GM12878 (cell line): ENCODE measurements around the gene ZC3H10. TPM values are rescaled to one million over a fixed set of nuclear protein-coding genes. Genes with fewer than 3 reads are reported as not detected.

Source experiments
- ATAC-seq: fragments of 200-7000 bp; cut with Tn5 transposase; 3 replicates; pipeline ENCODE4 v1.9.1; 2020; ENCODE audit warnings: mild to moderate bottlenecking, moderate library complexity
- BruUV-seq: library from RNA; stranded (reverse); fragments of 400-500 nt; replicated peaks from 2 replicates; lab custom pipeline; 2021; lab: Mats Ljungman, UMichigan
- CTCF ChIA-PET: fragments of 300-600 bp; sonication (Branson Sonifier 250); formaldehyde crosslinking; extraction: SDS; loops from one replicate; lab custom pipeline; 2021; ENCODE audit warnings: inconsistent platforms; lab: Yijun Ruan, JAX
- POLR2A ChIA-PET: fragments of 350-600 bp; formaldehyde crosslinking; extraction: SDS; loops from one replicate; lab custom pipeline; 2021; ENCODE audit warnings: inconsistent platforms; lab: Charles Lee
- RAD21 ChIA-PET: fragments of 300-600 bp; sonication (Branson Sonifier 250); formaldehyde crosslinking; loops from one replicate; lab custom pipeline; 2023; ENCODE audit warnings: antibody characterized with exemption; ENCODE audit not compliant: unreplicated experiment; lab: Charles Lee
- SMC1A ChIA-PET: fragments of 300-600 bp; sonication (Branson Sonifier 250); formaldehyde crosslinking; loops from one replicate; lab custom pipeline; 2023; ENCODE audit not compliant: unreplicated experiment, uncharacterized antibody; lab: Charles Lee
- DNase-seq: peaks from one replicate; pipeline ENCODE4 v3.0.0-alpha.2; 2011; ENCODE audit warnings: low read depth, low spot score
- FAIRE-seq: peaks from 3 replicates; lab custom pipeline; 2011; peaks lifted over from hg19 to GRCh38; lab: Jason Lieb, UNC
- H2AFZ ChIP-seq: 2 replicates; pipeline ENCODE4 v1.6.0; 2011; ENCODE audit warnings: low read depth, low read length, control low read depth; ENCODE audit not compliant: control insufficient read depth
- H3K27ac ChIP-seq: 2 replicates; pipeline ENCODE4 v1.5.1; 2011; ENCODE audit warnings: control low read depth; ENCODE audit not compliant: control insufficient read depth, insufficient read depth
- H3K27me3 ChIP-seq, 2 experiments: replicated peaks in 1 of 2; 2 replicates each; pipeline versions ENCODE4 v1.6.0 to v1.6.1; 2011; ENCODE audit warnings: low read length in 1 of 2; ENCODE audit not compliant: control insufficient read depth in 2 of 2, insufficient read depth in 2 of 2
- H3K36me3 ChIP-seq, 2 experiments: 2 replicates each; pipeline ENCODE4 v1.5.1; 2011; ENCODE audit warnings: low read length in 1 of 2; ENCODE audit not compliant: control insufficient read depth in 2 of 2, insufficient read depth in 2 of 2
- H3K4me1 ChIP-seq: 2 replicates; pipeline ENCODE4 v1.6.1; 2011; ENCODE audit warnings: mild to moderate bottlenecking, low read length, moderate library complexity, mixed read lengths; ENCODE audit not compliant: control insufficient read depth, insufficient read depth
- H3K4me2 ChIP-seq: 2 replicates; pipeline ENCODE4 v1.6.0; 2011; ENCODE audit warnings: control low read depth; ENCODE audit not compliant: control insufficient read depth, insufficient read depth
- H3K4me3 ChIP-seq: fragments of 200-600 bp; sonication (generic); 2 replicates; pipeline ENCODE4 v1.5.1; 2016
- H3K79me2 ChIP-seq: 2 replicates; pipeline ENCODE4 v1.6.0; 2011; ENCODE audit warnings: low read length; ENCODE audit not compliant: control insufficient read depth, insufficient read depth
- H3K9ac ChIP-seq: 2 replicates; pipeline ENCODE4 v1.8.0; 2011; ENCODE audit warnings: low read length, control low read depth, mixed read lengths; ENCODE audit not compliant: control insufficient read depth, insufficient read depth
- H3K9me3 ChIP-seq: replicated peaks from 3 replicates; pipeline ENCODE4 v1.5.1; 2011; ENCODE audit warnings: mild to moderate bottlenecking, low read length; ENCODE audit not compliant: control insufficient read depth, insufficient read depth
- H4K20me1 ChIP-seq: 2 replicates; pipeline ENCODE4 v1.6.0; 2011; ENCODE audit not compliant: control insufficient read depth, insufficient read depth
- CBFB ChIP-seq: IDR thresholded peaks from 2 replicates; pipeline ENCODE4 v1.6.1; 2016; ENCODE audit warnings: antibody characterized with exemption, low read depth
- EZH2 ChIP-seq: IDR thresholded peaks from 2 replicates; pipeline ENCODE4 v1.6.1; 2012; ENCODE audit warnings: low read depth, mild to moderate bottlenecking, control low read depth, inconsistent platforms, low read length, borderline replicate concordance; ENCODE audit not compliant: control insufficient read depth
- MAX ChIP-seq: IDR thresholded peaks from 2 replicates; pipeline ENCODE4 v1.6.1; 2012; ENCODE audit warnings: low read depth, low read length, improper control_type of control experiment
- PAX8 ChIP-seq: fragments of 450-650 bp; IDR thresholded peaks from 2 replicates; pipeline ENCODE4 v1.6.1; 2017; ENCODE audit warnings: mild to moderate bottlenecking, moderate library complexity
- PKNOX1 ChIP-seq: fragments of 450-650 bp; IDR thresholded peaks from 2 replicates; pipeline ENCODE4 v1.6.1; 2016; ENCODE audit warnings: mild to moderate bottlenecking
- RUNX3 ChIP-seq: IDR thresholded peaks from 2 replicates; pipeline ENCODE4 v1.6.1; 2012; ENCODE audit warnings: low read length, inconsistent platforms
- SMAD1 ChIP-seq: fragments of 450-650 bp; IDR thresholded peaks from 2 replicates; pipeline ENCODE4 v1.6.1; 2018; ENCODE audit warnings: mild to moderate bottlenecking, low read depth; ENCODE audit not compliant: partially characterized antibody
- TCF12 ChIP-seq: IDR thresholded peaks from 2 replicates; pipeline ENCODE4 v1.6.1; 2011; ENCODE audit warnings: low read depth, mild to moderate bottlenecking, low read length
- ZNF24 ChIP-seq: fragments of 450-650 bp; IDR thresholded peaks from 2 replicates; pipeline ENCODE4 v1.6.1; 2017; ENCODE audit warnings: antibody characterized with exemption, mild to moderate bottlenecking
- ZSCAN29 ChIP-seq: fragments of 450-650 bp; IDR thresholded peaks from 2 replicates; pipeline ENCODE4 v1.6.1; 2017; ENCODE audit warnings: mild to moderate bottlenecking, moderate library complexity
- ZZZ3 ChIP-seq: IDR thresholded peaks from 2 replicates; pipeline ENCODE4 v1.6.1; 2011; ENCODE audit warnings: low read depth; ENCODE audit not compliant: control insufficient read depth, insufficient read length
- WGBS: methylation state at CpG from one replicate; pipeline ENCODE4 v1.1.6; 2016; ENCODE audit warnings: low lambda C conversion rate; ENCODE audit not compliant: insufficient replicate concordance, insufficient coverage; ENCODE audit errors: missing lambda C conversion rate; 5-methylcytosine and 5-hydroxymethylcytosine counted together
- in situ Hi-C: fragments of 300-500 bp; cut with MboI; formaldehyde crosslinking; loops from 9 replicates; pipeline ENCODE4 v1.14.3; 2018; ENCODE audit warnings: mixed read lengths
- intact Hi-C: fragments of 100-400 bp; cut with micrococcal nuclease; formaldehyde crosslinking; loops from one replicate; pipeline ENCODE4 v1.14.2; 2022; ENCODE audit not compliant: unreplicated experiment
- polyA plus RNA-seq, 11 experiments: library from polyadenylated mRNA; depleted of rRNA in 4 of 11; unstranded in 6 of 11; stranded (reverse) in 5 of 11; fragments of >200 nt; fragmentation: Nextera tagmentation in 4 of 11; fragmentation: Illumina TruSeq in 1 of 11; extraction: Ambion mirVana in 4 of 11; extraction: Trizol in 1 of 11; gene quantifications; 1 replicate in 1 of 11; 2 replicates in 10 of 11; pipeline versions ENCODE4 v1.2.1 to v1.2.3, GENCODE V29; 2011 to 2016; ENCODE audit warnings: inconsistent platforms in 2 of 11, missing spikeins in 2 of 11, low read depth in 1 of 11
- total RNA-seq, 4 experiments: library from RNA; depleted of rRNA in 3 of 4; stranded (reverse); fragments of >200 nt in 3 of 4; fragmentation: Illumina TruSeq in 1 of 4; extraction: Trizol in 1 of 4; gene quantifications; 2 replicates each; pipeline versions ENCODE4 v1.2.1 to v1.2.3, GENCODE V29; 2013 to 2021

ZC3H10 gene
- total and polyA plus RNA-seq, 10 of the 15 experiments (the other 5 are each of a cell fraction or from before 2014, with no cell fraction given) = 0.56 to 6.4 (median 3.7) TPM

GRCh38 chr12:56143217-56143616, 25.2 kb downstream of the ZC3H10 start (continued):
- TF ChIP-seq ZNF24 = no peak

GRCh38 chr12:56143870-56144269, 25.8 kb downstream of the ZC3H10 start:
- no peaks in the 10 kb centered on the region for H3K9me3 ChIP-seq
- H3K4me3 ChIP-seq = no peak overlapping the region
- H3K4me2 ChIP-seq = no peak overlapping the region
- TF ChIP-seq TCF12 (no peak), ZSCAN29 (no peak), SMAD1 (no peak), CBFB (no peak), ZZZ3 (no peak), PKNOX1 (no peak), EZH2 (no peak), RUNX3 (no peak), MAX (no peak), ZNF24 (no peak), PAX8 (no peak)
- ChIA-PET POLR2A (interaction anchor here (0.9 to 2.2 kb wide), 3 partner anchors 14 to 320 kb away, joined by 4 to 6 read pairs (median 4); partner anchors contain the start of gene MYL6), RAD21 (no interaction called here), CTCF (interaction anchor here (1.0 to 1.3 kb wide), 4 partner anchors 15 to 115 kb away, joined by 3 to 4 read pairs (median 4); partner anchors contain the start of gene ANKRD52), SMC1A (interaction anchor here (0.8 to 1.2 kb wide), 2 partner anchors 8 to 14 kb away, joined by 3 read pairs; partner anchors contain the start of gene MYL6B)
- 83% methylated on average over 8 of the region's 8 CpGs for WGBS
- H4K20me1 ChIP-seq = no peaks in the 10 kb centered on the region
- H3K36me3 ChIP-seq = peaks cover 11 to 16% of the 10 kb centered on the region in 2 experiments; a peak in 3 of 4 replicates
- in situ Hi-C loops = no loop called here
- H3K27me3 ChIP-seq = no peaks in the 10 kb centered on the region
- ATAC-seq (no peak), FAIRE-seq (no peak), DNase-seq (no peak)
- H3K79me2 ChIP-seq = no peaks in the 10 kb centered on the region
- no TSS peak for BruUV-seq
- no peak overlapping the region for H3K9ac ChIP-seq
- H2AFZ ChIP-seq = no peak overlapping the region
- H3K27ac ChIP-seq = no peak overlapping the region
- H3K4me1 ChIP-seq = no peaks in the 10 kb centered on the region
- intact Hi-C loops = no loop called here
